ENCODE measurements around the gene C1orf21.

The C1orf21 gene

DNA sequence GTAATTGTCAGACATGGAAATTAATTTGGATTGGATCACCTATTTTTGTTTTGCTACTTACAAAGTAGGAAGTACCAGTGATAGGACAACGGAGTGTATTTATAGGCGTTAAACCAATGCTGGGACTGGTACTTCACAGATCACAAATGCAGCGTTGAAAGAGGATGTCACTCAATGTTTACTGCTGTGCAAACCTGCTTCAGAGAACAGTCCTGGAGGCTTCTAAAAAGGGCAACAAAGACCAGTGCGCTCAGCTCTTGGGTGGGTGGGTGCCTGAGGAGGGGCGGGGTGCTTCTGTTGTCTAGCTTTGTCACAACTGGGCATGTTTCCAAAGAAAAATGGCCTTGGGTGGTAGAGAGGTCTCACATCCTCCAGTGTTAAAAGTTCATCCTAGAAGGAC, 2.1 kb downstream of the C1orf21 start:
- H3K4me3 ChIP-seq (ENCODE audit: low read depth, low read length): no peak overlapping the region
- DNase-seq (ENCODE audit: low read depth, low spot score): no peak
- in situ Hi-C loops (cut with HindIII; ENCODE audit: low sequenced_read_pairs): no loop called here
- TF ChIP-seq, protein P1, sequence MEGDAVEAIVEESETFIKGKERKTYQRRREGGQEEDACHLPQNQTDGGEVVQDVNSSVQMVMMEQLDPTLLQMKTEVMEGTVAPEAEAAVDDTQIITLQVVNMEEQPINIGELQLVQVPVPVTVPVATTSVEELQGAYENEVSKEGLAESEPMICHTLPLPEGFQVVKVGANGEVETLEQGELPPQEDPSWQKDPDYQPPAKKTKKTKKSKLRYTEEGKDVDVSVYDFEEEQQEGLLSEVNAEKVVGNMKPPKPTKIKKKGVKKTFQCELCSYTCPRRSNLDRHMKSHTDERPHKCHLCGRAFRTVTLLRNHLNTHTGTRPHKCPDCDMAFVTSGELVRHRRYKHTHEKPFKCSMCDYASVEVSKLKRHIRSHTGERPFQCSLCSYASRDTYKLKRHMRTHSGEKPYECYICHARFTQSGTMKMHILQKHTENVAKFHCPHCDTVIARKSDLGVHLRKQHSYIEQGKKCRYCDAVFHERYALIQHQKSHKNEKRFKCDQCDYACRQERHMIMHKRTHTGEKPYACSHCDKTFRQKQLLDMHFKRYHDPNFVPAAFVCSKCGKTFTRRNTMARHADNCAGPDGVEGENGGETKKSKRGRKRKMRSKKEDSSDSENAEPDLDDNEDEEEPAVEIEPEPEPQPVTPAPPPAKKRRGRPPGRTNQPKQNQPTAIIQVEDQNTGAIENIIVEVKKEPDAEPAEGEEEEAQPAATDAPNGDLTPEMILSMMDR (IDR thresholded peaks at IDR 0.05; ENCODE audit: low read depth, low read length): no peak

DNA sequence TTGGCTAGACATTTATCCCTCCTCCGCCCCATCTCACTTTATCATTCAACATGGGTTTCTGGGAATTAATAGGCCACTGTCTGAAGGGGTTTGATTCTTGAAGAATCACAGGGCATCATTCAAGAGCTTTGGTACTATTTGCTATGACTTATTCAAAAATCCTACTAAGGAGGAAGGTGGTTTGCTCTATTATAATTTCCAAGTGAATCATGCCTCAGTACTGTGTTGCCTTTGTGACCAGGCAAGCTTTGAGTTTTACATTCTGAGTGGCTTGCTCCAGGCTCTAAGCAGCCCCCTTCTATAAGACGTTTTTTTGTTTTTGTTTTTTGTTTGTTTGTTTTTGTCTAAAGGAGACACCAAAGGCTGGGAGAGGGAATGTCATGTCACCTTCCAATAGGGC, 2.6 kb downstream of the C1orf21 start:
- TF ChIP-seq, protein P1 (IDR thresholded peaks at IDR 0.05; ENCODE audit: low read depth, low read length): no peak
- in situ Hi-C loops (cut with HindIII; ENCODE audit: low sequenced_read_pairs): no loop called here

GRCh38 chr1:184390889-184391288, 4.1 kb downstream of the C1orf21 start:
- no peak overlapping the region for H3K4me3 ChIP-seq (ENCODE audit: low read depth, low read length)
- TF ChIP-seq, protein P1 (IDR thresholded peaks at IDR 0.05; ENCODE audit: low read depth, low read length): no peak
- in situ Hi-C loops (cut with HindIII; ENCODE audit: low sequenced_read_pairs): no loop called here
- no peak for DNase-seq (ENCODE audit: low read depth, low spot score)

More for the DNA sequence above, 2.6 kb downstream of the C1orf21 start:
- peak; percentile 18 for DNase-seq (ENCODE audit: low read depth, low spot score)
- no peak overlapping the region for H3K4me3 ChIP-seq (ENCODE audit: low read depth, low read length)

DNA sequence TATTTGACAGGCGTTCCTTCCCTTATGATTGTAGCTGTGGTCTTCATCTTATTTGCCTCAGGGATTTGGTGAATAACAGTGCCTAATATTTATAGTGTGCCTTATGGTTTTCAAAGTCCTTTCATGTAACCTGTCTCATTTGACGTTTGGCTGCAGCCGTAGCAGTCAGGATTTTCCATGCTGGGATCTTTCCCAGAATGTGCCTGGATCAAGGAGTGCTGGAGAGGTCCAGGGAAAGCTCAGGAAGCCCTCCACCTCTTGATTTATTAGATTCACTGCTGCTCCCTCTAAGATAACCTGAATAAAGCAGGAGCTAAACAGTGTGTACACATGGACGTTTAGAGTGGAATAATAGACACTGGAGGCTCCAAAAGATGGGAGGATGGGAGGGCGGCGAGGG, 5.2 kb downstream of the C1orf21 start:
- in situ Hi-C loops (cut with HindIII; ENCODE audit: low sequenced_read_pairs): no loop called here
- DNase-seq (ENCODE audit: low read depth, low spot score): no peak
- H3K4me3 ChIP-seq (ENCODE audit: low read depth, low read length): no peak overlapping the region
- TF ChIP-seq, protein P1 (IDR thresholded peaks at IDR 0.05; ENCODE audit: low read depth, low read length): no peak

- DNase-seq (ENCODE audit: low read depth, low spot score): no peak
- in situ Hi-C loops (cut with HindIII; ENCODE audit: low sequenced_read_pairs): no loop called here
- no peak overlapping the region for H3K4me3 ChIP-seq (ENCODE audit: low read depth, low read length)
- TF ChIP-seq, protein P1 (IDR thresholded peaks at IDR 0.05; ENCODE audit: low read depth, low read length): no peak
Observed at GRCh38 chr1:184392779-184393522, 6.1 kb downstream of the C1orf21 start.

- DNase-seq (ENCODE audit: low read depth, low spot score): no peak
- H3K4me3 ChIP-seq (ENCODE audit: low read depth, low read length): no peak overlapping the region
- in situ Hi-C loops (cut with HindIII; ENCODE audit: low sequenced_read_pairs): no loop called here
- TF ChIP-seq, protein P1 (IDR thresholded peaks at IDR 0.05; ENCODE audit: low read depth, low read length): no peak
Observed at GRCh38 chr1:184393962-184394361, 7.1 kb downstream of the C1orf21 start.

Measured in astrocyte of the spinal cord (primary cell).